ENCODE measurements around the gene BGLAP.

DNA sequence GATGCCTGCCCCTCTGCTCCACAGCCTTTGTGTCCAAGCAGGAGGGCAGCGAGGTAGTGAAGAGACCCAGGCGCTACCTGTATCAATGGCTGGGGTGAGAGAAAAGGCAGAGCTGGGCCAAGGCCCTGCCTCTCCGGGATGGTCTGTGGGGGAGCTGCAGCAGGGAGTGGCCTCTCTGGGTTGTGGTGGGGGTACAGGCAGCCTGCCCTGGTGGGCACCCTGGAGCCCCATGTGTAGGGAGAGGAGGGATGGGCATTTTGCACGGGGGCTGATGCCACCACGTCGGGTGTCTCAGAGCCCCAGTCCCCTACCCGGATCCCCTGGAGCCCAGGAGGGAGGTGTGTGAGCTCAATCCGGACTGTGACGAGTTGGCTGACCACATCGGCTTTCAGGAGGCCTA is 754 bp downstream of the BGLAP start:
- TF ChIP-seq CTCF (IDR thresholded peaks at IDR 0.05; ENCODE audit: insufficient read depth, low read depth, low read length) (no peak), EZH2 (IDR thresholded peaks at IDR 0.05; ENCODE audit: insufficient read depth, low read length) (no peak)
